ENCODE data around the gene ICE2. TPM values are rescaled to one million over a fixed set of nuclear protein-coding genes. Genes with fewer than 3 reads are reported as not detected.

The ICE2 gene
- total RNA-seq, 4 donors from 2014 or later, result 18.2 to 89.9 (median 43.7) TPM

DNA sequence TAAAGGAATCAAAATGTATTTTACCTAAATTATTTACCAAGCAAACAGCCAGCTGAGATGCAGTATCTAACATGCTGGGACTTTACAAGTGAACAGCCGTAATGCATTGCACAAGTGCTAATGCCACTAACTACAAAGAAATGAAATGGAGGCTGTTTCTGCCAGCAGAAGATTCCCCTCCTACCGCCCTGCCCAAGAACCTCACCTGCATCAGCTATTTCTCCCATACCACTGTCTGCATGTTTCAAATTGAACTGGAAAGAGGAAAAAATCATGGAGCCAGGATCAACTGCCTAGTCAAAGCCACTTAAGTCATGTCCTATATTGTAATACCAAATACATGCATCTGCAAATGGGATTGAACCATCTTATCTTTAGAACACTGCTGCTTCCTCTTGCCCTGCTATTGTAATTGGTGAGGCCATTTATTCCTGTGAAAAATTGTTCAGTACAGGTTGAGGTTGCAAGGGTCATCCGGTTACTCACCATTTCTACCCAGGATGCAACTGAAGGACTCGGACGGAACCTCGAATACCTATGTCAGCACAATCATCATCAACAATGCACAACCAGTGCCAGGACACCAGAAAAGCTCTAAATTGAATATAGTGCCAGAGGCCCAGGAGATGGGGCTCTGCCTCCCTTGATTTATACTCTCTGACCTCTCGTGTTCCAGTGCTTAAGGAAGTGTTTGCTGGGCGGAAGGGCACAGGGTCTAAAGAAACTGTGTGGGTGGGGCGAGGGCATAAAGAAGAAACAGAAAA, 108.7 kb downstream of the ICE2 start:
- H3K27ac ChIP-seq, result peak overlapping the region; percentile 69 to 74
- TF ChIP-seq, protein P1, sequence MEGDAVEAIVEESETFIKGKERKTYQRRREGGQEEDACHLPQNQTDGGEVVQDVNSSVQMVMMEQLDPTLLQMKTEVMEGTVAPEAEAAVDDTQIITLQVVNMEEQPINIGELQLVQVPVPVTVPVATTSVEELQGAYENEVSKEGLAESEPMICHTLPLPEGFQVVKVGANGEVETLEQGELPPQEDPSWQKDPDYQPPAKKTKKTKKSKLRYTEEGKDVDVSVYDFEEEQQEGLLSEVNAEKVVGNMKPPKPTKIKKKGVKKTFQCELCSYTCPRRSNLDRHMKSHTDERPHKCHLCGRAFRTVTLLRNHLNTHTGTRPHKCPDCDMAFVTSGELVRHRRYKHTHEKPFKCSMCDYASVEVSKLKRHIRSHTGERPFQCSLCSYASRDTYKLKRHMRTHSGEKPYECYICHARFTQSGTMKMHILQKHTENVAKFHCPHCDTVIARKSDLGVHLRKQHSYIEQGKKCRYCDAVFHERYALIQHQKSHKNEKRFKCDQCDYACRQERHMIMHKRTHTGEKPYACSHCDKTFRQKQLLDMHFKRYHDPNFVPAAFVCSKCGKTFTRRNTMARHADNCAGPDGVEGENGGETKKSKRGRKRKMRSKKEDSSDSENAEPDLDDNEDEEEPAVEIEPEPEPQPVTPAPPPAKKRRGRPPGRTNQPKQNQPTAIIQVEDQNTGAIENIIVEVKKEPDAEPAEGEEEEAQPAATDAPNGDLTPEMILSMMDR (IDR thresholded peaks at IDR 0.05), result no peak
- no peak for TF ChIP-seq POLR2A (IDR thresholded peaks at IDR 0.05)
- H3K9me3 ChIP-seq, result no peaks in the 10 kb centered on the region
- no peaks in the 10 kb centered on the region for H3K36me3 ChIP-seq
- H3K4me1 ChIP-seq, result peaks cover 0 to 9% of the 10 kb centered on the region in 2 donors
- no peak overlapping the region for H3K4me3 ChIP-seq
- DNase-seq, result peak in 1 of 2 donors; percentile 57
- intact Hi-C loops (cut with DNase I; ENCODE audit: low total_unique reads), result no loop called here
- H3K27me3 ChIP-seq, result no peaks in the 10 kb centered on the region

DNA sequence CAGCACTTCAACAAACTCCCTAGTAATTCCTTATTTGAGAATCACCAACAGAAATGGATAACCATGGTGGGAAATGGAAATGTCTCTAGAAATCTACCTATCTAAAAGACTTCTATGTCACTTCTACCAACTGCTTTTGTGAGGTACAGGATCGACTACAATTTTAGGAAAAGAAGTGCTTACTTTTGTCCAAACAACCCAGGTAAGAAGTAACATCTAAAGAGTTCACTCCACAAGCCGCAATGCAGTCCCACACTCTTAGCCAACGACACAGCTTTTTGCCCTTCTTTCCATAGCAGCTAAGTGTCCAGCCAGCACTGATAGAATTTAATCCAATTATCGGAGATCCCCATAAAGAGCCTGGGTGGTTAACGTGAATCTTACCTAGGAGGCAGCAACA, 109.2 kb downstream of the ICE2 start:
- Histone ChIP-seq H3K36me3 (no peaks in the 10 kb centered on the region), H3K9me3 (no peaks in the 10 kb centered on the region), H3K4me1 (peaks cover 0 to 9% of the 10 kb centered on the region in 2 donors), H3K27me3 (no peaks in the 10 kb centered on the region), H3K4me3 (no peak overlapping the region), H3K27ac (peak overlapping the region in 1 of 2 donors; percentile 8)
- TF ChIP-seq, protein P1 (IDR thresholded peaks at IDR 0.05), result no peak
- no peak for TF ChIP-seq POLR2A (IDR thresholded peaks at IDR 0.05)
- no peak for DNase-seq
- intact Hi-C loops (cut with DNase I; ENCODE audit: low total_unique reads), result loop anchor here (10.0 kb wide), 1 partner anchor 75 kb away; no protein-coding TSS in a partner anchor

Small RNAs within 50 kb of the gene (small RNA-seq; reads per million reads assigned to genes)
- not detected for gene AC087385.3

Other genes with a start within 250 kb of the ICE2 start
- gene ANXA2, start 81.2 kb downstream of the ICE2 start, total RNA-seq, result 100 to 1,000 TPM; 376 to 811 (median 549) TPM

Data from uterus (tissue), 4 donors.